HG02981 (cell line): ENCODE measurements around the gene ADA.
"Not testable (repeated sequence)": the region's sequence is repeated elsewhere in the genome, so short reads cannot be mapped to it uniquely, and the experiment has no call there.

Source experiments
- ATAC-seq: cut with Tn5 transposase; IDR thresholded peaks from one replicate; pipeline ENCODE4 v1.9.1; 2021; ENCODE audit warnings: mild to moderate bottlenecking, moderate library complexity; ENCODE audit not compliant: unreplicated experiment

Gene ADA

GRCh38 chr20:44651684-44652423, at the start of gene ADA:
Gene ADA, minus strand, starts transcription at chr20:44651699. Its CDS starts 92 bp downstream, at chr20:44651607.
- peak; percentile 34 for ATAC-seq

- ATAC-seq = no peak
These were observed 48.8 kb upstream of the ADA start for GRCh38 chr20:44700306-44700705.

GRCh38 chr20:44698351-44698750, 46.9 kb upstream of the ADA start:
- ATAC-seq = no peak

GRCh38 chr20:44697041-44697440, 45.5 kb upstream of the ADA start:
- not testable (repeated sequence) for ATAC-seq

GRCh38 chr20:44696315-44696714, 44.8 kb upstream of the ADA start:
- no peak for ATAC-seq

GRCh38 chr20:44695674-44696300, 44.3 kb upstream of the ADA start:
- ATAC-seq = no peak

GRCh38 chr20:44695295-44695673, 43.8 kb upstream of the ADA start:
- no peak for ATAC-seq

GRCh38 chr20:44694159-44694558, 42.7 kb upstream of the ADA start:
- ATAC-seq = no peak

- no peak for ATAC-seq
These were observed 42.1 kb upstream of the ADA start for GRCh38 chr20:44693627-44694026.

GRCh38 chr20:44692932-44693480, 41.5 kb upstream of the ADA start:
- no peak for ATAC-seq

GRCh38 chr20:44691424-44692423, 40.2 kb upstream of the ADA start:
- ATAC-seq = no peak

- ATAC-seq = no peak
These were observed 39.4 kb upstream of the ADA start for GRCh38 chr20:44690781-44691423.

GRCh38 chr20:44689809-44690208, 38.3 kb upstream of the ADA start:
- no peak for ATAC-seq

- no peak for ATAC-seq
These were observed 36.6 kb upstream of the ADA start for GRCh38 chr20:44688053-44688625.

GRCh38 chr20:44686934-44687333, 35.4 kb upstream of the ADA start:
- no peak for ATAC-seq

- ATAC-seq = no peak
These were observed 32.8 kb upstream of the ADA start for GRCh38 chr20:44684047-44684967.

- ATAC-seq = no peak
These were observed 32.0 kb upstream of the ADA start for GRCh38 chr20:44683263-44684046.

- ATAC-seq = no peak
These were observed 30.5 kb upstream of the ADA start for GRCh38 chr20:44681796-44682566.
